Pancreas (tissue), 10 donors: Measurements from ENCODE around the gene AFDN. TPM values are rescaled to one million over a fixed set of nuclear protein-coding genes. Genes with fewer than 3 reads are reported as not detected.

Experiments used
- ATAC-seq, 4 donors: fragments of 200-7000 bp; cut with Tn5 transposase; one replicate each; pipeline versions ENCODE4 v1.8.0 to v1.9.1; 2020; ENCODE audit warnings: mild to moderate bottlenecking in 4 of 4, moderate library complexity in 4 of 4
- DNase-seq, 6 donors: peaks; one replicate each; pipeline ENCODE4 v3.0.0-alpha.2; 2020
- FAIRE-seq: peaks from 2 replicates; lab custom pipeline; 2012; peaks lifted over from hg19 to GRCh38; lab: Jason Lieb, UNC
- H3K27ac ChIP-seq, 4 donors: fragments of 200-600 bp; sonication (generic); 1 replicate in 3 of 4; 2 replicates in 1 of 4; pipeline versions ENCODE4 v1.5.0 to v1.8.0; 2020
- H3K27me3 ChIP-seq, 4 donors: fragments of 200-600 bp; one replicate each; pipeline ENCODE4 v1.8.0; 2021
- H3K36me3 ChIP-seq, 3 donors: fragments of 200-600 bp; sonication (generic) in 1 of 3; one replicate each; pipeline versions ENCODE4 v1.5.0 to v1.8.0; 2020 to 2021
- H3K4me1 ChIP-seq, 3 donors: fragments of 200-600 bp; one replicate each; pipeline ENCODE4 v1.8.0; 2021
- H3K4me3 ChIP-seq, 4 donors: fragments of 200-600 bp; sonication (generic) in 2 of 4; one replicate each; pipeline versions ENCODE4 v1.5.0 to v1.8.0; 2020 to 2021
- H3K9me3 ChIP-seq, 4 donors: fragments of 200-600 bp; one replicate each; pipeline ENCODE4 v1.8.0; 2021
- CTCF ChIP-seq, 4 donors: fragments of 200-600 bp; sonication (generic) in 3 of 4; IDR thresholded peaks; one replicate each; pipeline versions ENCODE4 v1.5.0 to v1.8.0; 2021; ENCODE audit warnings: antibody characterized with exemption in 4 of 4
- WGBS, 2 donors: extraction: QIAGEN DNeasy Blood & Tissue Kit; methylation state at CpG; one replicate each; pipeline ENCODE4 v1.1.7; 2013; 5-methylcytosine and 5-hydroxymethylcytosine counted together
- intact Hi-C, 3 donors: fragments of 100-400 bp; cut with DNase I; formaldehyde crosslinking; loops; one replicate each; pipeline versions ENCODE4 v1.11.1 to v1.14.2; 2022
- polyA plus RNA-seq, 2 donors: library from polyadenylated mRNA; stranded (reverse); fragments of 200-250 nt; gene quantifications; one replicate each; pipeline ENCODE4 v1.2.3, GENCODE V29; 2013
- total RNA-seq, 6 donors: library from RNA; stranded (reverse); fragmentation: NEBNext Ultra II Directional in 4 of 6; extraction: Animal tissue kit (Norgen Biotek cat#: 25700) in 4 of 6; gene quantifications; one replicate each; pipeline versions ENCODE4 v1.2.1 to v1.2.4, GENCODE V29; 2021 to 2023
- donor health status: healthy with polysubstance abuse.
- donor health status: DM: no; HTN: no; CAD: no; lungs with moderate emphysema.
- donor health status: DM: no; HTN: no; CAD: no.
- donor health status: control.
- donor health status: control.
- donor health status: Bipolar disorder and iron deficiency.
- donor health status: DM: yes; HTN: yes; CAD: no.
- donor health status: DM: no; HTN: no; CAD: no.
- donor health status: DM: no; HTN: no; CAD: no.
- donor health status: DM: yes; HTN: yes; CAD: no.

The AFDN gene
- total and polyA plus RNA-seq, 8 donors = 55.2 to 122 (median 73.3) TPM

- Histone ChIP-seq H3K36me3 (no peaks in the 10 kb centered on the region), H3K27ac (no peak overlapping the region), H3K4me1 (peaks cover 7 to 35% (median 30%) of the 10 kb centered on the region in 3 donors), H3K9me3 (no peaks in the 10 kb centered on the region), H3K27me3 (no peaks in the 10 kb centered on the region), H3K4me3 (no peak overlapping the region)
- no peak for FAIRE-seq
- no peak for DNase-seq
- 59 to 62% methylated on average over 7 of the region's 7 CpGs for WGBS, 2 donors
- peak in 1 of 4 donors; percentile 42 for ATAC-seq
- no peak for TF ChIP-seq CTCF (IDR thresholded peaks at IDR 0.05)
- intact Hi-C loops = no loop called here
Measured at GRCh38 chr6:167840526-167841179, 13.9 kb downstream of the AFDN start.

GRCh38 chr6:167841981-167842380 is 15.3 kb downstream of the AFDN start:
- FAIRE-seq (no peak), ATAC-seq (no peak), DNase-seq (no peak)
- Histone ChIP-seq H3K4me1 (peaks cover 7 to 22% (median 22%) of the 10 kb centered on the region in 3 donors), H3K27ac (no peak overlapping the region), H3K4me3 (no peak overlapping the region), H3K27me3 (no peaks in the 10 kb centered on the region), H3K36me3 (no peaks in the 10 kb centered on the region), H3K9me3 (no peaks in the 10 kb centered on the region)
- TF ChIP-seq CTCF (IDR thresholded peaks at IDR 0.05) = no peak
- intact Hi-C loops = no loop called here

GRCh38 chr6:167842457-167842856 is 15.7 kb downstream of the AFDN start:
- intact Hi-C loops = no loop called here
- no peak for TF ChIP-seq CTCF (IDR thresholded peaks at IDR 0.05)
- Histone ChIP-seq H3K4me3 (no peak overlapping the region), H3K36me3 (no peaks in the 10 kb centered on the region), H3K27ac (no peak overlapping the region), H3K27me3 (no peaks in the 10 kb centered on the region), H3K4me1 (peaks cover 7 to 22% (median 22%) of the 10 kb centered on the region in 3 donors), H3K9me3 (no peaks in the 10 kb centered on the region)
- FAIRE-seq = no peak
- DNase-seq = no peak
- 62 to 72% methylated on average over 1 of the region's 1 CpG for whole genome bisulfite sequencing, 2 donors
- ATAC-seq = peak in 1 of 4 donors; percentile 20

GRCh38 chr6:167843023-167843422 is 16.3 kb downstream of the AFDN start:
- Histone ChIP-seq H3K4me1 (peaks cover 7 to 22% (median 22%) of the 10 kb centered on the region in 3 donors), H3K4me3 (no peak overlapping the region), H3K27me3 (no peaks in the 10 kb centered on the region), H3K27ac (no peak overlapping the region), H3K36me3 (no peaks in the 10 kb centered on the region), H3K9me3 (no peaks in the 10 kb centered on the region)
- no peak for FAIRE-seq
- DNase-seq = no peak
- 75 to 91% methylated on average over 1 of the region's 1 CpG for WGBS, 2 donors
- ATAC-seq = no peak
- TF ChIP-seq CTCF (IDR thresholded peaks at IDR 0.05) = no peak
- intact Hi-C loops = no loop called here

GRCh38 chr6:167845856-167846255 is 19.1 kb downstream of the AFDN start:
- intact Hi-C loops = no loop called here
- 83 to 91% methylated on average over 4 of the region's 4 CpGs for WGBS, 2 donors
- H3K9me3 ChIP-seq = no peaks in the 10 kb centered on the region
- peaks cover 19 to 37% (median 33%) of the 10 kb centered on the region in 3 donors for H3K4me1 ChIP-seq
- H3K36me3 ChIP-seq = no peaks in the 10 kb centered on the region
- no peaks in the 10 kb centered on the region for H3K27me3 ChIP-seq
- H3K4me3 ChIP-seq = no peak overlapping the region
- ATAC-seq (no peak), DNase-seq (no peak), FAIRE-seq (no peak)
- no peak overlapping the region for H3K27ac ChIP-seq
- TF ChIP-seq CTCF (IDR thresholded peaks at IDR 0.05) = no peak
